NCI-H2107 treated with DMSO at 0.1 percent for 48 hours (cell line): Measurements from ENCODE around the gene MNS1.
"Not testable (repeated sequence)": the region's sequence is repeated elsewhere in the genome, so short reads cannot be mapped to it uniquely, and the experiment has no call there.

Experiments used
- DNase-seq: peaks from one replicate; lab custom pipeline; 2025; ENCODE audit not compliant: unreplicated experiment; lab: John Stamatoyannopoulos, UW

The MNS1 gene

DNA sequence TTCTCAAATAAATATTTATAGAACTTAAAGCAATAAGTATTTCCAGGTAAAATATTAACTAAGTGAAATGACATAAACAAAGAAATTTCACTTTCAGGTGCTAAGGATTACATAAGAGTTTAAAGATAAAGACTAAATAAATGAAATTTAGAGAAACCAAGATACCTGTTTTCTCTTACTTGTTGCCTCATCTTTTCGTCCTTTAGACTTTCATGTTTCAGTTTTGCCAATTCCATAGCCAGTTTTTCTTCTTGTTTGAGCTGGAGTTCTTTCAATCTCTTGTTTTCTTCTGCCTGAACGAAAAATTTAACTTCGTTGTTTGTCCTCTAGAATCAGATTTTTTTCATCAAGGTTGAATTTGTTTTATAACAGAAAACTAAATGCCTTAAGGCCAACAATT lies 8.7 kb downstream of the MNS1 start:
- no peak for DNase-seq

DNA sequence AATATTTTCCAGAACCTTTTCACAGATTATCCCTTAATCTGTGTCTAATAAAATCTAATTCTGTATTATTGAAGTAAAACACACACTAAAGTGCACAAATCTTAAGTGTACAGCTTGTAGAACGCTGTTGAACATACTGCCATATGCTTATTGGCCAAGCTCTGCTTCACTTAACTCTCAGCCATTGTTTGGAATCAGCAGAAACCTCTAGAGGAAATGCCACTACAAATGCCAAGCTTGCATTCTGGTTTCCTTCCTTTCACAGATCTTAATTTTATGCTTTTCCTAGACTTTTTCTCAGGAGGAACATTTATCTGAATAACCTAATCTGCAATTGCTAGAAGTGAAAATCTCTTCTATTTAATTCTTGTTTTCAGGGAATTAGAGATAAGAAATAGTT lies 10.1 kb downstream of the MNS1 start:
- DNase-seq, result no peak

DNA sequence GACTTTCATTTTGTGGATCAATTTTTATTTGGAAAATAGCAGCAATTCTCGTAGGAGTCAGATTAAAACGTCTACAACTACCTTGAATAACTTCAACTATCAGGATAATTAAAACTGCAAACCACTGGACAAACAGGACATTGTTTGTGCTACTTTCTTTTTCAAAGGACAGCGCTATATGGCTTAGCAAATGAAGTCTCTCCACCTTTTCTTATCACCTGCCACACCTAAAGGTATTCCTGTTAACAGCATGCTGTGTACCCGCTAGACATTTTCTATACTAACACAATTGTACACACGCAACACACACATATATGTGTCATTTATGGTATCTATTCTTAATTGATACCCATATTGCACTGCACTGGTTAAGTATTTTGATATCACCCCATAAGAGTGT lies 19.2 kb downstream of the MNS1 start:
- DNase-seq, result no peak

- no peak for DNase-seq
Measured at GRCh38 chr15:56442354-56442753, 22.6 kb downstream of the MNS1 start.

- DNase-seq, result no peak
Measured at GRCh38 chr15:56440214-56440770, 24.6 kb downstream of the MNS1 start.

DNA sequence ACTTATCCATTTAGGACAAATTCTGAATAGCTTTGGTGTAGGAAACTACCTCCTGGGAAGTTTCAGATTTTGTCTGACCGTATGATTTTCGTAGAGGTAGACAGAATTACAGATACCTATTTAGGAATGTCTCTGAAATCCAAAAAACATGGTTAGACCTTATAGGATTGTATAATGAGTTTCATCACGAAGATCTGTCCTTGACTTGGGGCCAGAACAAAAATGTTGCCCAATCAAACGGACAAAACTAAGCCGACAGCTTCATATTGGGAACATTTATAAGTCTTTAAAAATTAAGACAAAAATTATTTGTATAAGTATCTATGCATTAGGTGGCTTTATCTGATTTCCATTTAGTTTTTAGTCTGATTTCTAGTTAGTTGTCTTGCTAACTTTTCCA lies 32.6 kb downstream of the MNS1 start:
- DNase-seq, result no peak

DNA sequence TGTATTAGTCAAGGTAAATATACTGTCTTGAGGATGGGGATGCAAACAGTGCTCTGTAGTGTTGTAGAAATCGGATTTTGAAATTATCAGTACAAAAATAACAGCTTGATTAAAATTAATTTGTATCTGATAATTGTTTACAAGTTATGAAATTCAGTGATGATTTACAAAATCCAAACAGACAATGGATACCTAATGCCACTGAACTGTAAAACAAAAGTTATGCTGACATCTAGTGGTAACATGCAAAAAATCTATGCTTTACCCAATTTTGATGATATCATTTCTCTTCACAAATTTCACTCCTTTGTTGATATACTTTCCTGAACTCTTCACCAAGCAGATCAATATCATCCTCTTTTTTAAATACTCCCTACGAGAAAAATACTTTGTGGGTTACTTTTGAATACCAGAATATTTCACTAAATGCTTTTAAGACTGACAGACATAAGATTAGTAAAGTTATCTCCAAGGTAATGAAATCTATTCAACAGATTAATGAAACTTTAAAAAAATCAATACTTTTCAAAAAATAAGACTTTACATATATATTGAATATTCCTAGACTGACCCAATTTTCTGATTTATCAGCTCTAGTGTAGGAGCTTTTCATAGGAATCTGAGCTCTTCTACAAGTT lies 36.0 kb downstream of the MNS1 start:
- DNase-seq, result peak; percentile 33

DNA sequence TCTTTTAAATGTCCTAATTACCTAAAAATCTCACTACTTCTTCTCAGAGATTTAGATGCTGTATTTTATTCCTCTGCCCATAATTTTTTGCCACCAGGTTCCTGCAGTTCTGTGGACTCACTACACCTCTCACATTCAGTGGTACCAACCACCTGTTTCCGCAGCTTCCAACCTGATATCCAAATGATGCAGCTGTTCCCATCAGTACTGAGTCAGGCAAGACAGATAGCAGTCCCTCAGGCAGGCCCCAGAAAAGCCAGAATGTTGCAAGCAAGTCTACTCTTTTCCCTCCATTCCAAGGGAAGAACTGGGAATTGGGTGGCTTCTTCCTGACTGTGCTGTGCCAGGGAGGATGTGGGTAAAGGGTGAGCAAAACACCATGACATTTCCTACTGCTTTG lies 39.0 kb downstream of the MNS1 start:
- DNase-seq, result no peak

DNA sequence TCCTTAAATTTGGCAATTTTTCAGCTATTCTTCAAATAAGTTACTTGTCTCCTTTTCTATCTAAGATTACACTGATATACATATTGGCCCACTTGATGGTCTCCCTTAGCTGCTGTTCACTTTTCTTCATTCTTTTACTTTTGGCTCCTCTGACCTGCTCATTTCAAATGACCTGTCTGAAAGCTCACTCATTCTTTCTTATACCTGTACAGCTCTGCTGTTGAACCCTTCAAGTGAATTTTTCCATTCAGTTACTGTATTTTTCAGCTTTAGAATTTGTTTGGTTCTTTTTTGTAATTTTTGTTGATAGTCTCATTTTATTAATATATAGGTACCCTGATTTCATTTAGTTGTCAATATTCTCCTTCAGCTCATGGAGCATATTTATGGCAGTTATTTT lies 39.7 kb downstream of the MNS1 start:
- DNase-seq, result no peak

- DNase-seq, result not testable (repeated sequence)
Measured at GRCh38 chr15:56413114-56413733, 51.7 kb downstream of the MNS1 start.

GRCh38 chr15:56411122-56411749 lies 53.7 kb downstream of the MNS1 start:
- no peak for DNase-seq

DNA sequence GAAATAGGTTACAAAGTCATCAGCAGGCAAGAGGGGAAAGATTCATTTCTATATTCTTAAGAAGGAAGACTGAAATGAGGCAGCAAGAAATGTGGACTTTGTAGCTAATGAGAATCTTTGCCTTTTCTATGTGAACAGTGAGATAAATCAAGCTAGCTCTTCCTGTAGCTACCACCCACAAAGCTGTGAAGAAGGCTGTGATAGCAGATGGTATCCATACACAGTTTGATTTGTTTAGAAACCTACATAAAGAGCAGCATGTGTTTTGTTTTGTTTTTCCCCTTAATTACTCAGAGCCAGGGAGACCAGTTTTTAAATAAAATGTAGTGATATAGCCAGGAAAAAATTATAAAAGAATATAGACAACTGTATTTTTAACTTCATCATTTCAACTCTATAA lies 54.2 kb downstream of the MNS1 start:
- DNase-seq, result no peak

GRCh38 chr15:56399209-56399608 lies 65.7 kb downstream of the MNS1 start:
- not testable (repeated sequence) for DNase-seq

DNA sequence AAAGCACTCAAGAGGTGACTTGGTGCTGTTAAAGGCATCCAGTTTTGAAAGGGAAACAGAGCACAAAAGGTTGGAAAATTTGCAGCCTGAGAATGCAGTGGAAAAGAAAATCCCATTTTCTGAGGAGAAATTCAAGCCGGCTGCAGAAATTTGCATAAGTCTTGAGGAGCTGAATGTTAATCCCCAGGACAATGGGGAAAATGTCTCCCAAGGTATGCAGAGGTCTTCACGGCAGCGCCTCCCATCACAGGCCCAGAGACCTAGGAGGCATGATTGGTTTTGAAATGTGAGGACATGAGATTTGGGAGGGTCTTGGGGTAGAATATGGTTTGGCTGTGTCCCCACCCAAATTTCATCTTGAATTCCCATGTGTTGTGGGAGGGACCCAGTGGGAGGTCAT lies 67.6 kb downstream of the MNS1 start:
- not testable (repeated sequence) for DNase-seq

DNA sequence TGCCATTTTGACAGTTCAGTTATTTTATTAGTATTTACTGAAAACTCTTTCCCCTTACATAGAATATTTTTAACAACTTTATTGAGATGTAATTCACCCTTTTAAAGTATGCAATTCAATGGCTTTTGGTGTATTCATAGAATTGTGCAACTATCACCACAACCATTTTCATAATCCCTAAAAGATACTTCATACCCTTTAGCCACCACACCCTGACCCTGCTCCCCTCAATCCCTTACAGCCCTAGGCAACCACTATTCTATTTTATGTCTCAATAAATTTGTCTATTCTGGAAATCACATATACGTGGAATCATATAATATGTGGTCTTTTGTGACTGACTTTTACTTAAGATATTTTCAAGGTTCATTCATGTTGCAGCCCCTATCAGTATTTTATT lies 70.0 kb downstream of the MNS1 start:
- DNase-seq, result no peak

- no peak for DNase-seq
Measured at GRCh38 chr15:56393277-56393676, 71.7 kb downstream of the MNS1 start.

DNA sequence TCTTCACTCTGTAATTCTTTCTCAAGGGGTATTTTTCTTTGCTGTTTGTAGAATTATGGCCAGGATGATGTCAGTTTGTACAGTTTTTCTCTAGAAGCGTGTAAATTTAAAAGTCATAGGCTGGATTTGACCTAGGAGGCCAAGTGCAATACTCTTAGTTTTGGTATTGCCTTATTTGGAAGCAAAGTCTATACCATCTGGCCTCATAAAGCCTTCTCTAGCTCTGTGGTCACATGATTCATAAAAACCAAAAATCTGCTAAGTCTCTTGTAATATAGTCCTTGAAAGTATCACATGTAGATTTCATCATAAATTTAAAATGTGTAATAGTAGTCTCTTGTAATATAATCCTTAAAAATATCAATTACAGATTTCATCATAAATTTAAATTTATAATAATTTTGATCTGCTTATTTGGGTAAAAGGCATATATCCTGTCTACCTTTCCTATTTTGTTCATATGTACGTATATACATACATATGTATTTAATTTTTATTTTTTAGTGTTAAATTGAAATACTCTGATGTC lies 74.1 kb downstream of the MNS1 start:
- DNase-seq, result no peak

GRCh38 chr15:56385908-56386307 lies 79.0 kb downstream of the MNS1 start:
- DNase-seq, result no peak

DNA sequence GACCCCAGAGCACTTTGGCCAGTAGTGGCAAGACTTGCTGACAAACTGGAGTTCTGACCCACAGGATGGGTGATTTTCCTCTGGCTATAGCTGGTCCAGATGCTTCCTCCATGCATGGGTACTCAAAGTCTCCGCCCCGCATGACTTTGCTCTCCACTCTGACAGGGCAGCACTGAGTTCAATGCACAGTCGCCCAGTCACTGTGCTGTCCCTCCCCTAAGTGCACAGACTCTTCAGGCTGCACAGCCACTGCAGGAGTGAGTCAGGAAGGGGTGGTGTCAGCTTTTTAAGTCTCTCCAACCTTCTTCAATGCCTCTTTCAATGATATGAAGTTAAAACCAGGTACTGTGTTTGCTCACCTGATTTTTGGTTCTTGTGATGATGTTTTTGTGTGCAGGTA lies 81.9 kb downstream of the MNS1 start:
- no peak for DNase-seq
